Uterine smooth muscle cell (primary cell): Measurements from ENCODE around the gene EPN2. TPM values are rescaled to one million over a fixed set of nuclear protein-coding genes. Genes with fewer than 3 reads are reported as not detected.

ENCODE experiments used
- total RNA-seq: library from RNA; depleted of rRNA; stranded (reverse); fragments of >200 nt; gene quantifications from 2 replicates; pipeline ENCODE4 v1.2.3, GENCODE V29; 2014

EPN2 gene
- 29.2 and 34.2 TPM in 2 replicates for total RNA-seq

DNA sequence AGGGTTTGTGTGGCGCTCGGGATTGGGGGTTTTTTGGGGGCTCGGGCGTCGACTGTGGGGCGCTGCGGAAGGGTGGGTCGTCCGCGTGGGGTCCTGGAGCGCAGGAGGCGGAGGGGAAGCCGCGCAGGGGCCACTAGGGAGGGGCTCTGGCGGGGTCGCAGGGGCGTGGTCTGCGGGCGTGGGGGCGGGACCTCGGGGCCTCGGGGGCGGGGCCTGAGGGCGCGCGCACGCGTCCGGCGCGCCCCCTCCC, at the start of gene EPN2:
TSS of gene EPN2 (plus strand) at position 228 of the 250 bp plus-strand sequence. CDS start 45,754 bp downstream, outside the sequence.

DNA sequence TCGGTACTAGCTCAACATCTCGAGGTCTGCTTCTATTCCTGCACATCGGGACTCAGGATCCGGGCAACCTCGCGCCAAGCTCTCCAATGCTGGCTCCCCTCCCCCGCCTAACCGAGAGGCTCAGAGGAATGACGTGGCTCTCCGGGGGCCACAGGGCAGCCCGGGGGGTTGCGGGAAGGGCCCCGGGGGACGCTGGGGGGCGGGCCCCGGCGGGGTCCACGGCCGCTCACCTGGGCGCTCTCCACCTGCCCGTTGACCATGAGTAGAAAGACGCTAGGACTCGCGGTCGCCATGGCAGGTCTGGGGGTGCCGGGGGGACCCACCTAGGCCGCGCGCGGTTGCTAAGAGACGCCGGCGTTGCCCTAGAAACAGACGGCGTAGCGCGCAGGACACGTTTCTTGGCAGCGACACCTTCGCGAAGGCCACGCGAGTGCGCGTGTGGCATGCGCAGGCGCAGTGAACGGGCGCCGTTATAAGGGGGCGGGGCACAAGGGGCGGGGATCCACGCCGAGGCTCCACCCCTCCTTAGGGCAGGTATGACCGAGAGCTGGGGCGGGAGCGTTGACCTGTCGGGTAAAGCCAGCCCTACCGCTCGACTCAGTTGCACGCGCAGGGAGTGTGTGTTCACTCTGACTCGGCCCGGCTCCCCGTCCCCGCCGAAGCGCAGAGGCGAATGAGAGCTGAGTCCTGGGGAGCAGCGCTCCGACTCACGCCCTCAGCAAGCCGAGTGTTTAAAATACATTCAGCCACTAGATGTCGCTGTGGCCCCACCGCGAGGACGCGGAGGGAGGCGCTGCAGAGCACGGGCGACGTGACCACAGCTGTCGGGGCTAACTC, 125.3 kb downstream of the EPN2 start, which contains the start of gene B9D1:
TSS of gene B9D1 (minus strand) at position 447 of the 837 bp plus-strand sequence. CDS start at position 293, 154 bp downstream.

DNA sequence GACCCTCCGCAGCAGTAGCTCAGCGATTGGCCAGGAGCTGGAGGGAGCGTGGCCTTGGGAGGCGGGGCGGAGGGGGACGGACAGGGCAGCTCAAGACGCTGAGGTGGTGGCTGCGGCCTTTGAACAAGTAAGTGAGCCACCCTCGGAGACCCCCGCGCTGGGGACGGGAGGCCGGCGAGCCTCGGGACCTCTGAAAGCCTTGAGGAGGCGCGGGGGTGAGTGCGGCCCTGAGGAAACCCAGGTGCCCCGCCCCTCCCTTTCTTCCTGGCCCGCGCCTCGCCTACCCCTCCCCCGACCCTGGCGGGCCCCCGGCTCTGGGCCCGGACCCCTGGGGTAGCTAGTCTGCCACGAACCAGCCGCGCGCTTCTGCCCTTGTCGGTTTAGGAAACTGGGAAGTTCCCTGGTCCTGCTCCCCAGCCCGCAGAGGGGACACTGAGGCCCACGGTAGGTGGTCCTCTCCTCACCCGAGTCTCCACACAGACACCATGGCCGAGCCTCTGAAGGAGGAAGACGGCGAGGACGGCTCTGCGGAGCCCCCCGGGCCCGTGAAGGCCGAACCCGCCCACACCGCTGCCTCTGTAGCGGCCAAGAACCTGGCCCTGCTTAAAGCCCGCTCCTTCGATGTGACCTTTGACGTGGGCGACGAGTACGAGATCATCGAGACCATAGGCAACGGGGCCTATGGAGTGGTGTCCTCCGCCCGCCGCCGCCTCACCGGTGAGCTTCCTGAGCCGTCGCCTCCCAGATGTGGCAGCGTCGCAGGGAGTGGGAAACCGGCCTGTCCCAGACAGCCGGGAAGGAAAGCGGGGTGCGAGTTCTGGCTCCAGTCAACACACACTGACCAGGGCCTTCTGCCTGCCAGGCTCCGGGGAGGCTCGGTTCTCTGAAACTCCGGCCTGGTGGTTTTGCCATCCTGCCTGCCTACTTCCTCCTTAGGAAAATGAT, 141.5 kb downstream of the EPN2 start, which contains the start of gene MAPK7:
TSS of gene MAPK7 (plus strand) at position 83 of the 945 bp plus-strand sequence. CDS start at position 486, 403 bp downstream.

Other genes with a start within 250 kb of the EPN2 start
- 19.1 and 22.4 TPM in 2 replicates for gene FAM83G, start 232.6 kb upstream of the EPN2 start, total RNA-seq
- under 0.01 and 0.11 TPM in 2 replicates for gene GRAP, start 190.4 kb upstream of the EPN2 start, total RNA-seq
- gene GRAPL, start 109.8 kb upstream of the EPN2 start, total RNA-seq: not detected in 2 replicates
- 32.5 and 41.1 TPM in 2 replicates for gene B9D1, start 125.4 kb downstream of the EPN2 start, total RNA-seq
- gene MAPK7, start 141.1 kb downstream of the EPN2 start, total RNA-seq: 17.5 and 21.4 TPM in 2 replicates
- gene MFAP4, start 149.8 kb downstream of the EPN2 start, total RNA-seq: 4.8 and 21.7 TPM in 2 replicates
- 1.5 and 2.1 TPM in 2 replicates for gene RNF112, start 173.9 kb downstream of the EPN2 start, total RNA-seq